GM12872 (cell line): Measurements from ENCODE around the gene MAPRE3.

Experiments used
- TF ChIP-seq, protein P1 (sequence below): IDR thresholded peaks from 3 replicates; pipeline ENCODE4 v1.5.1; 2011; ENCODE audit warnings: low read depth, mild to moderate bottlenecking, low read length, moderate library complexity; ENCODE audit not compliant: insufficient read depth

Gene MAPRE3

DNA sequence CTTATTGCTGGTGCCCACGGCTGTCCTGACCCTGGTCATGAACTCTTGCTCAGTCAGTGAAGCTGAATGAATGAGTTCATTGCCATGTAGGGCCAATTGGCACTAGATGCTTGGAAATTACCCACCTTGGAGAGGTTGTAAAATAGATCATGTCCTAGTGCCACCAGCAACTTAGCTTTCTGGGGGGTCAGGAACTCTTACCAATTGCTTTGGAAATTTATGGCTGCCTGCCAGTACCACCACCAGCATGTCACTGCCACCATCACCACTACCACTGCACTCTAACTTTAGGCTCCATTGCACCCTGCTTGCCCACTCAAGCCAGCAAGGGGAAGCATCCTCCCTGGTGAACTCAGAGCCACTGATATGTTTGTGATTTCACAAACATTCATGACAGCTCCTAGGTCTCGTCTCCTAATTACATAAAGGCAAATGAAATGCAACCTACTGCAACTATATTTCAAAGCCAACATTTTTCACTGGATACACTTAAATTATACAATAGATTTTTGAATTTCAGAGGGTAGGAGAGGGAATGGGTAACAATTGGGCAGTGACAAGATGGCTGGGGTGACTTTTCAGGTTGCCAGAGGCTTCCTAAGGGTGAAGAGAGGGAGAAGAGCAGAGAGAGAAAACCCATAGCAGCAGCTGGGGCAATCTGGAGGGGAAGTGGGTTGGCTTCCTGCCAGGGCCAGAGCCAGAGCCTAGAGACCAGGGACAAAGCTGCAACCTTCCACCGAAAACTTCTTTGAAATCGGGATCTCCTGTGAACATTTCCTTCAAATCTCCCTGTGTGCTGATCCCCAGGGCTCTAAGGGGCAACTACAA is 104.5 kb downstream of the MAPRE3 start:
- TF ChIP-seq, protein P1, sequence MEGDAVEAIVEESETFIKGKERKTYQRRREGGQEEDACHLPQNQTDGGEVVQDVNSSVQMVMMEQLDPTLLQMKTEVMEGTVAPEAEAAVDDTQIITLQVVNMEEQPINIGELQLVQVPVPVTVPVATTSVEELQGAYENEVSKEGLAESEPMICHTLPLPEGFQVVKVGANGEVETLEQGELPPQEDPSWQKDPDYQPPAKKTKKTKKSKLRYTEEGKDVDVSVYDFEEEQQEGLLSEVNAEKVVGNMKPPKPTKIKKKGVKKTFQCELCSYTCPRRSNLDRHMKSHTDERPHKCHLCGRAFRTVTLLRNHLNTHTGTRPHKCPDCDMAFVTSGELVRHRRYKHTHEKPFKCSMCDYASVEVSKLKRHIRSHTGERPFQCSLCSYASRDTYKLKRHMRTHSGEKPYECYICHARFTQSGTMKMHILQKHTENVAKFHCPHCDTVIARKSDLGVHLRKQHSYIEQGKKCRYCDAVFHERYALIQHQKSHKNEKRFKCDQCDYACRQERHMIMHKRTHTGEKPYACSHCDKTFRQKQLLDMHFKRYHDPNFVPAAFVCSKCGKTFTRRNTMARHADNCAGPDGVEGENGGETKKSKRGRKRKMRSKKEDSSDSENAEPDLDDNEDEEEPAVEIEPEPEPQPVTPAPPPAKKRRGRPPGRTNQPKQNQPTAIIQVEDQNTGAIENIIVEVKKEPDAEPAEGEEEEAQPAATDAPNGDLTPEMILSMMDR: no peak

DNA sequence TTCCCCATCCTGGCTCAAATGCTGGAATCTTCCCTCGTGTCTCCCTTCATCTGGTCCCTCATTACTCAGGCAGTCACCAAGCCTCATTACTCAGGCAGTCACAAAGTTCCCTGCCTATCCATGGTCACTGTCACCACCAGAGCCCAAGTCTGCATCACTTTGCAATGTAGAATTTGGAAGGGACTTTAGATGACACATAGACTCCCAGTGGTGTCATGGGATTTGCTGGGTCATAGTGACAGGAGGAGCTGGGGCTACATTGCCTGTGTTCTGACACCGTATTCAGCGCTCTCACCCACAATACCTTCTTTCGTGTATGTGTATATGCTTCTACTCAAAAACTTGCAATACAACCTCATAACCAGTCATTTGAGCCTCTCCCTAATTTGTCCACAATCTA is 105.9 kb downstream of the MAPRE3 start:
- TF ChIP-seq, protein P1: no peak
